NCI-H146 treated with DMSO at 0.1 percent for 48 hours (cell line): ENCODE data around the gene PLEKHM2.

Experiments used
- DNase-seq: peaks from one replicate; lab custom pipeline; 2025; ENCODE audit not compliant: unreplicated experiment; lab: John Stamatoyannopoulos, UW

Gene PLEKHM2

DNA sequence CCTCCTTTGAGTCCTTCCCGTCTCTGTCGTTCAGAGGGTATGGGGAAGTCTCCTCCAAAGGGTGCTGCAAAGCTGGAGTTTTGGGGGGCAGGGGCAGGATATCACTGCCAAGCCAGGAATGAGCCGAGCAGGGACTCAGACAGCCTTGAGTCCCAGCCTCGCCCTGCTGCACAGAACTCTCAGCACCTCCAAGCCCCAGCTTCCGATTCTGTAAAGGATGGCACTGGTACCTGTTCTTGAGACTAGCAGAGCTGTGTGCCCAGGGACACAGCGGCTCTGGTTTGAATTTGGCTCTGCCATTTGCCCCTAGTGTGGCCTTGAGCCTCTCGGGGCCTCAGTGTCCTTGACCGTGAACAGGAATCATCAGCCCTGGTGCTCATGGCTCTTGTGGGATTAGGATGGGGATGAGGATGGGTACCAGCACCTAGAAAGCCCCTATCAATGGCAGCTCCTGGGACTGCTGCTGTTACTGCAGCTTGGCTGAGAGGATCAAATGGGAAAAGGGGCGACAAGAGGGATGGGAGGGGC, 73.0 kb downstream of the PLEKHM2 start:
- DNase-seq = no peak

- DNase-seq = peak; percentile 5
Measured at GRCh38 chr1:15757575-15758342, 73.6 kb downstream of the PLEKHM2 start.

DNA sequence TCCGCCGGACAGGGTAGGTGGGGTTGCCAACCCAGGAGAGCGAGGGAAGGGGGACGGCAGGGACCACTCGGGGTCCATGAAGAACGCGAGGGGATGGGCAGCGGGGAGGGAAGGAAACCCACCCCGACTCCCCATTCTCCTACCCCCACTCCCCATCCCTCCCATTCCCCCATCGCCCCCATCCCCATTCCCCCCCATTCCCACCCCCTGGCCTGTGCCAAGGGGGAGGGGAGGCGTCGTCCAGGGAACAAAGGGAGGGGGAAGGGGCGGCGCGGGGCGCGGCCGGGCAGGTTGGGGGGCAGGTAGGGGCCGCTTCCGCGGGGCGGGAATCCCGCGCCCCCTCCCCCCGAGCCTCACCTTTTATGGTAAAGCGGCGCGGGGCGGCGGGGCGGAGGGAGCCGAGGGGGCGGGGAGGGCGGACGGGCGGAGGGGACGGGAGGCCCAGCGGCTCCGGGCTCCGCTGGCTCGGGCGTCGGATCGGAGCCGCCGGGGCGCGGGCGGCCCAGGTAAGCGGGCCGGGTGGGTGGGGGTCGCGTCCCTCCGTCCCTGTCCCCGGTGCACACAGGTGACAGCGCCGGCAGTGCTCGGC, 74.3 kb downstream of the PLEKHM2 start, which contains the start of gene FBLIM1:
Gene FBLIM1 (plus strand): TSS at position 453 of the 589 bp plus-strand sequence. CDS start 6,189 bp downstream, outside the sequence.
- DNase-seq = no peak

DNA sequence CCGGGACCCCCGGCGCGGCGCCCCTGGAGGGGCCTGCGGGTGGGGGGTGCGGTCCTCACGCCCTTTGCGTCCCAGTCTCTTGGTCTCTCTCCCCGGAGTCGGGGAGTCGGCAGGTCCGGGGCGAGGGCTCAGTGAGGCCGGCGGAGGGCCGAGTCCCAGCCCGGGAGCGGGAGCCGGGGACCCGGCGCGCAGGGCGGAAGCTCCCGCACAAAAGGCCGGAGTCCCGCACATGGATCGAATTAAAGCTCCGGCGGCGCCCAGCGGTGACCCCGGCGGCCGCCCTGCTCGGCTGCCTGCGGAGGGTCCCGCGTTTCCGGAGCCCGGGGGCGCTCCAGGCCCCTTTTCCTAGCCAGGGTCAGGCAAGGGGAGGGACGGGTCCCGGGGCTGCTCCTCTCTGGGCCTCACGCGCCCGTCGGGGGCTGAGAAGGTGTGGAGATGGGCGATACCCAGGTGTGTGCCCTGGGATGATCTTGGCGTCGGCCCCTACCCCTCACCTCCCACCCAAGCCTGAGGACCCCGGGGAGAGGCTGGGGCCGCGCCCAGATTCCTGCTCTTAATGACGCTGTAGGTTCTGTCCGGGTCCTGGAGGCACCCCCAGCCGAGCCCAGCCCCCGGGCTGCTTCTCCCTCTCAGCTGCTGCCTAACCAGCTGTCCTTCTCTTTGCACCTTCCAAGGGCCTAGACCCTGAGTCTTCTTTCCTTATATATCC, 75.0 kb downstream of the PLEKHM2 start:
- no peak for DNase-seq

DNA sequence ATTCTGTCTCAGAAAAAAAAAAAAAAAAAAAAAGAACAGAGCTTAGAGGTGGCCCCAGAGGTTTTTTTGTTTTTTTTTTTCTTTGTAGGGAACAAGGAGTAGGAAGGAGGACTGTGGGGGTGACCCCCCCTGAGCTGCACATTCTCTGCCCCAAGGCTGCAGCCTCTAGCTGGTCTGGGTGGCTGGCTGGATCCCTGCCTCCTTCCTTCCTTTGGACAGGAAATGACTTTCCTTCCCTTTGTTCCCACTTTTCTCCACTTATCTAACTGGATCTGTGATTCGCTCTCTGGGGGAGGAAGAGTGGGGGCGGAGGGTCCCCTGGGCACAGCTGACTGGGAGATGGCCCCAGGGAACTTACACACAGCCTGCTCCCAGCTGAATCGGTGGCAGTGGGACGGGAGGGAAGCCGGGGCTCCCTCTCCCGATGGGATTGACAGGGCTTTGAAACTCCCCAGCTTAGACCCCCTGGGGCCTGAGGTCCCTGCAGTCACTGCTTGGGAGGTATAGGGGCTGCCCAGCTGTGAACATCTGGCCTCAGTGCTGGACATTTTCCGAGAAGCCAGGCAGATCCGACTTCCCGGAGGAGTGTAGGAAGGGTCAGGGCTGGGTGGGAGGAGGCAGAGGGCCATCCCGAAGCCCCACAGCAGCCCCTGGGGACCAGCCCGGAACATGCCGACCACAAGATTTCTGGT, 76.5 kb downstream of the PLEKHM2 start:
- no peak for DNase-seq

GRCh38 chr1:15761366-15762128, 77.4 kb downstream of the PLEKHM2 start:
- DNase-seq = no peak

DNA sequence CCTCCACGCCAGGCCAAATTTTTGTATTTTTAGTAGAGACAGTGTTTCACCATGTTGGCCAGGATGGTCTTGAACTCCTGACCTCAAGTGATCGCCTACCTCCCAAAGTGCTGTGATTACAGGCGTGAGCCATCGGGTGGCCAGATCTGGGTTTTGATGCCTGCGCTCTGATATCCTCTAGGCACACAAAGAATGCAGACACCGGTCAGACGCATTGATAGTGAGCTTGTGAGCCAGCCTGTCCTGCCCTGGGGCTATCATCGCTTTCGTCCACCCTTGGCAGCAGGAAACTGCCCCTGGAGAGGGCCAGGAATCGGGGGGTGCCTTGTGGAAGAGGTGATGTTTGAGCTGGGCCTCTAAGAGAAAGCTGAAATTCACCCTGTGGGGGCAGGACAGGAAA, 78.4 kb downstream of the PLEKHM2 start:
- no peak for DNase-seq

DNA sequence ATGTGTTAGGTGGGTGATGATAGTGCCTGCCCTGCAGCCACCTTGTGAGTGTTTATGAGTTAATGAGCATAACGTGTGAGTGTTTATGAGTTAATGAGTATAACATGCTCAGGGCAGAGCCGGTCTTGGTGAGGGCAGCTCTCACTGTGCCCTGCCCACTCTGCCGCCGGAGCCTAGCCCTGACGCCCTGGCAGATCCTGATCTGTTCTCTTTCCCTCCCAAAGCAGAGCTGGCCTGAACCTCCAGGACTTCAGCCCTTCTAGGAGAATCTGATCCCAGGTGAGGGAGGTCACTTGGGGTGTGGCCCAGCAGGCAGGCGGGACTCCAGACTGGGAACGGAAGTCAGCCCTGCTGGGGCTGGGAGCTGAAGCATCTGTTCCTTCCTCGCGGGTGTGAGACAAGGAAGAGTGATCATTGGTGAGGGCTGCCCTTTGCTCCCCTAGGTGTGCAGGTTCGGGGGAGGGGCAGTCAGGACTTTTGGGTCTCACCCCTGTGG, 80.2 kb downstream of the PLEKHM2 start:
- DNase-seq = no peak

GRCh38 chr1:15764890-15765289, 80.8 kb downstream of the PLEKHM2 start:
- DNase-seq = no peak

- DNase-seq = no peak
Measured at GRCh38 chr1:15765495-15766194, 81.5 kb downstream of the PLEKHM2 start.

GRCh38 chr1:15767941-15768340, 83.8 kb downstream of the PLEKHM2 start:
- DNase-seq = no peak

- DNase-seq = no peak
Measured at GRCh38 chr1:15768388-15768787, 84.3 kb downstream of the PLEKHM2 start.

DNA sequence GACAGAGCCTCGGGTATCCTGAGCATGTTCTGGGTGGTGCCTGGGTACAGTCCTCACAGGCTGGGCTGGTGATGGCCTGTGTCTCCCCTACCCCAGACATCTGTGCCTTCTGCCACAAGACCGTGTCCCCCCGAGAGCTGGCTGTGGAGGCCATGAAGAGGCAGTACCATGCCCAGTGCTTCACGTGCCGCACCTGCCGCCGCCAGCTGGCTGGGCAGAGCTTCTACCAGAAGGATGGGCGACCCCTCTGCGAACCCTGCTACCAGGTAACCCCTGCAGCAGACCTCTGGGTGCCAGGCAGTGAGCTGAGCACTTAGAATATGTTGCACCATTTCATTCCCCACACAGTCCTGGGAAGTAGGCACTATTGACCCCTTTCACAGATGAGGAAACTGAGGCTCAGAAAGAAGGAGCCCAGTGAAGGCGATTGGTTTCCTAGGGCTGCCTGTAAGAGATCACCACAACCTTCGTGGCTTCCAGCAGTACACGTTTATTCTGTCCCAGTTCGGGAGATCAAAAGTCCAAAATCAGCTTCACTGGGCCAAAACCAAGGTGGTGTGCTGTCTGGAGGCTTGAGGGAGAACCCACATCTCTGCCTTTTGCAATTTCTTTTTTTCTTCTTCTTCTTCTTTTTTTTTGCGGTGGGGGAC, 86.3 kb downstream of the PLEKHM2 start:
- no peak for DNase-seq

DNA sequence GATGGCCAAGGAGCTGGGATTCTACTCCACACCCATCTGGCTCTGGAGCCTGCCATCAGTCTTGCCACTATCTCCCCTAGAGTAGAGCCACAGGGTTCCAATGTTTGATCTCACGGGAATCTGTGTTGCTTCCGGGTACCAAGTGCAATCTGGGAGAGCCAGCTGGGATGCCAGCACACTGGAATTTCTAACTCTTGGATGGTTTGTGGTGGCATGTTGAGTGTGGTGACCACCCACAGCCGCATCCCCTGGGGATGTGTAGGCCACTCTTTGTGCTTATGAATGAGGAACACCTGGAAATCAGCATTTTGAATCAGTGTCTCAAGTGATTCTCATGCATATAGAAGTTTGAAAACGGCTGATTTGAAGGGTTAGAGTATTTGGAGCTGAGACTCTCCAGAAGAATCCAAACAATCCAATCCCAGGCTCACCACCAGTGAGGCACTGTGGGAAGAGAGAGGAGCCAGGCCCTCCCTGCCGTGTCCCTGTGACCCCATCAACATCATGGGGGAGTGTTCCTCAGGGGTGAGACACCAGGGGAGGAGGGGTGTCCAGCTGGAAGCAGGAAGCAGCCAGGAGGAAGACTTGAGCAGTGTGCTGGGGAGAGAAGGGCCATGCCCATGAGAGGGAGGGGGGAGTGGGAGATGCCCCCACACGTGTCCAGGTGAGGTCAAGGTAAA, 87.9 kb downstream of the PLEKHM2 start:
- no peak for DNase-seq

DNA sequence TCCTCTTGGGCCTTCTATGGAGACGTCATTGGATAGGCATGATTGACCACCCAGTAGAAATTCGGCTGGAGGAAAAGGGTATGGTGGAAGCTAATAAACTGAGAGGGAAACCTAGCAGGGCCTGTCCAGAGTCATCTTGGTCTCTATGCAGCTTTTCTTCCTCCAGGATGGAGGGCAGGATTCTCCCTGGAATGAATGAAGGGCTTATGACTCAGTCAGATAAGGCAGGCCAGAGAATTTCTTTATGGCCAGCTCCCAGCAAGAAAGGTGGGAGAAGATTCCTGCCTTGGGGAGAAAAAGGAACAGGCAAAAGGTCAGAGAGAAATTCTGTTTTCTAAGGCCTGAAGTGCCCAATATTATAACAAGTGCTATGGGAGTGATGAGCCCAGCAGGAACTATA, 91.6 kb downstream of the PLEKHM2 start:
- no peak for DNase-seq

DNA sequence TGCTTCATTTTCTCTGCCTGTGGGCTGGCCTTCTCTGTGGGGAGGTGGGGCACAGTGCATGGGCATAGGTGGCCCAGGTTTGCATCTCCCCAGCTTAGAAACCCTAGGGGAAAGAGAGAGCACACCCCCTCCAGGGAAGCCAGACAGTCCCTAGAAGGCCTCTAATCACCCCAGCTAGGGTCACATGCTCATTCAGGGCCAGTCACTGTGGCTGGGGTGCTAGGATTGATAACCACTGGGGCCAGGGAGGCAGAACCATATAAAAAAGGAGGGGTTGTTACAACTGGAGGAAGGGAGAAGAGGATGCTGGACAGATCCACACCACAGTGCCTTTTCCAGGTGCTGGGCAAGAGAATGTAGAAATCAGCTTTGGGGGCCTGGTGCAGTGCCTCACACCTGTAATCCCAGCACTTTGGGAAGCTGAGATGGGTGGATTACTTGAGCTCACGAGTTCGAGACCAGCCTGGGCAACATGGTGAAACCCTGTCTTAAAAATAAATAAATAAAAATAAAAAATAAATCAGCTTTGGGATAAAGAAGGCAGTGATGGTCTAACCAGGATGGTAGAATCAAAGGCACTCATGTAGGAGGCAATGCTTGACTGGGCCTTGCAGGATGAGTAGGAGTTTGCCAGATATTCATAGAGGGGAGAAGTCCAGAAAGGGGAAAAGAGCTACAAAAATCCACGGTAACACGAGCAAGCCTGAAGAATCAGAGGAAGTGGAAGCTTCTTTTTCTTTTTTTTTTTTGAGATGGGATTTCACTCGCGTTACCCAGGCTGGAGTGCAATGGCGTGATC, 94.0 kb downstream of the PLEKHM2 start:
- DNase-seq = no peak
